GM23248 (cell line): ENCODE data around the gene ARHGAP26.

Experiments used
- EZH2 ChIP-seq: fragments of 200-600 bp; sonication (generic); IDR thresholded peaks from 2 replicates; pipeline ENCODE4 v1.6.1; 2018; ENCODE audit warnings: antibody characterized with exemption, mild to moderate bottlenecking; ENCODE audit not compliant: insufficient read depth, poor library complexity, severe bottlenecking
- EZH2phosphoT487 ChIP-seq: fragments of 200-600 bp; sonication (generic); IDR thresholded peaks from 2 replicates; pipeline ENCODE4 v1.6.1; 2018; ENCODE audit warnings: antibody characterized with exemption, moderate library complexity, mild to moderate bottlenecking, low read depth; ENCODE audit not compliant: insufficient read depth

DNA sequence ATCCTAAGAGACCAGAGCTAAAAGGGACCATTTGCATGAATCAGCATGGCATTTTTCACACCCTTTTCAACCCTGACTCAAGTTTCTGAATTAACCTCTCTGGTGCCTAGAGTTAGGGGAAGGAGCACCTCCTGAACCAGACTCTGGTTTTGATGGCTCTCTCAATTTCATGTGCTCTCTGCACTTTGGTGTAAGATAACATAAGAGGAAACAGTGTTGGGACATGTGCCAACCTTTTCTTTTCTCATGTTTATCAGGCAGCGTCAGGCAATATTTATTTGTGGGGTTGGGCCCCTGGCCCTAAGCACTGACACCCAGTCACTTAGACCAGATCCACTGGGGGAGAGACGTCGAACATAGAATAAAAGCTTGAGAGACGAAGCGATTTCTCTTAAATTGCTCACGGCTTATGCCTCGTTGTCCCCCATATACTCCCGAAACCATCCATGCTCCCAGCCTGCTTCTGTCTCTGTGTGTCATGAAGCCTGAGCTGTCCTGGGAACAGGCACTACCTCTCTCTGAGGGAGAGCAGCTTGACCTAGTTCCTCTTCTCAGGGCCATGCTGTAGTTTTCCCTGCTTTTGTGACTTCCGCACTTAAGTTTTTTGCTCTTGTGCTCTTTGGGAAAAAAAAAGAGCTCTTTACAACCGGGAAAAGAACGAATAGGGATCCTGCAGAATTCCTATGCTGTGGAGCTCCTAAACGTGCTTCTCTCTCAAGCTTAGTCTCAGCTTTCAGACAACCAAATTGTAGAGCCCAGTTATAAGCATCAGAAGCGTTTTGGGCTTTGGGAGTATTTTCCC is 437.6 kb downstream of the ARHGAP26 start:
- TF ChIP-seq EZH2, result no peak
- no peak for TF ChIP-seq EZH2phosphoT487
